ENCODE data around the gene CKAP5. TPM values are rescaled to one million over a fixed set of nuclear protein-coding genes. Genes with fewer than 3 reads are reported as not detected.

Gene CKAP5
- polyA plus RNA-seq, 1 experiment = 114 TPM

DNA sequence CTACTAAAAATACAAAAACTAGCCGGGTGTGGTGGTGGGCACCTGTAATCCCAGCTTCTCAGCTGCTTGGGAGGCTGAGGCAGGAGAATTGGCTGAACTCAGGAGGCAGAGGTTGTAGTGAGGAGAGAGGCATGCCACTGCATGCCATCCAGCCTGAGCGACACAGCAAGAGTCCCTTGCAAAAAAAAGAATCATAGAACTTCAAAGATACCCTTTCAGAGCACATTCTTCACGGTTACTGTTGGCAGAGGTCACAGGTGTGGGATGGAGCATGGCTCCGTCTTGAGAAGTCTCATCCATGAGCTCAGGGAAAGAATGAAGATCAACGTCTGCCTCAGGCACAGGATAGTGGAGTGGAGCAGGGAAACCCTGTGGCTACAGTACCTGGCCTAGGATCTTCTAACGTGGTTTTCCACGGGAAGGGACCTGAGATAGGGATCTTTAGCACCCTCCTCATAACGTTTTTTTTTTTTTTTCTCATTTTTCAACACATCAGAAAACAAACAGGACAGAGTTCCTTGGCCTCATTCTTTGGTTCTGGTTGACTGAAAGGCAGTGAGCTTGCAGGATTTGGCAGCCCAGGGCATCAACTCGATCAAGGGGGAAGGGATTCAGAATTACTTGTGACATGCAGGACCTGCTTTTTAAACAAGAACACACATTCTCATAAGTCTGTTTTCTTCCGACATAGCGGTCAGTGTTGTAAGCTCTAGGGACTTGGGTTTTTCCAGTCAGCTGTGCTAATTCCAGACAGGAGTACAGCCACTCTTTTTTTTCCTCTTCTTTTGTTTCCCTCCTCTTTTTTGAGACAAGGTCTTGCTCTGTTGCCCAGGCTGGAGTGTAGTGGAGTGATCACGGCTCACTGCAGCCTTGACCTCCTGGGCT is 104.2 kb downstream of the CKAP5 start:
- TF ChIP-seq, protein P1, sequence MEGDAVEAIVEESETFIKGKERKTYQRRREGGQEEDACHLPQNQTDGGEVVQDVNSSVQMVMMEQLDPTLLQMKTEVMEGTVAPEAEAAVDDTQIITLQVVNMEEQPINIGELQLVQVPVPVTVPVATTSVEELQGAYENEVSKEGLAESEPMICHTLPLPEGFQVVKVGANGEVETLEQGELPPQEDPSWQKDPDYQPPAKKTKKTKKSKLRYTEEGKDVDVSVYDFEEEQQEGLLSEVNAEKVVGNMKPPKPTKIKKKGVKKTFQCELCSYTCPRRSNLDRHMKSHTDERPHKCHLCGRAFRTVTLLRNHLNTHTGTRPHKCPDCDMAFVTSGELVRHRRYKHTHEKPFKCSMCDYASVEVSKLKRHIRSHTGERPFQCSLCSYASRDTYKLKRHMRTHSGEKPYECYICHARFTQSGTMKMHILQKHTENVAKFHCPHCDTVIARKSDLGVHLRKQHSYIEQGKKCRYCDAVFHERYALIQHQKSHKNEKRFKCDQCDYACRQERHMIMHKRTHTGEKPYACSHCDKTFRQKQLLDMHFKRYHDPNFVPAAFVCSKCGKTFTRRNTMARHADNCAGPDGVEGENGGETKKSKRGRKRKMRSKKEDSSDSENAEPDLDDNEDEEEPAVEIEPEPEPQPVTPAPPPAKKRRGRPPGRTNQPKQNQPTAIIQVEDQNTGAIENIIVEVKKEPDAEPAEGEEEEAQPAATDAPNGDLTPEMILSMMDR (IDR thresholded peaks at IDR 0.05; ENCODE audit: low read depth, low read length) = no peak
- no peaks in the 10 kb centered on the region for H3K27me3 ChIP-seq (ENCODE audit: control insufficient read depth, insufficient read depth, low read length)
- no peak for DNase-seq (ENCODE audit: low read depth, low spot score)
- ChIA-PET CTCF (no interaction called here), POLR2A (interaction anchor here (0.7 kb wide), 1 partner anchor 411 kb away, joined by 3 read pairs; no protein-coding TSS in a partner anchor)
- H3K27ac ChIP-seq (ENCODE audit: low read depth, low read length) = peak overlapping the region; percentile 11
- no peaks in the 10 kb centered on the region for H3K9me3 ChIP-seq (ENCODE audit: control insufficient read depth, insufficient read depth, low read length)
- no peak overlapping the region for H3K4me3 ChIP-seq (ENCODE audit: low read depth, low read length)

DNA sequence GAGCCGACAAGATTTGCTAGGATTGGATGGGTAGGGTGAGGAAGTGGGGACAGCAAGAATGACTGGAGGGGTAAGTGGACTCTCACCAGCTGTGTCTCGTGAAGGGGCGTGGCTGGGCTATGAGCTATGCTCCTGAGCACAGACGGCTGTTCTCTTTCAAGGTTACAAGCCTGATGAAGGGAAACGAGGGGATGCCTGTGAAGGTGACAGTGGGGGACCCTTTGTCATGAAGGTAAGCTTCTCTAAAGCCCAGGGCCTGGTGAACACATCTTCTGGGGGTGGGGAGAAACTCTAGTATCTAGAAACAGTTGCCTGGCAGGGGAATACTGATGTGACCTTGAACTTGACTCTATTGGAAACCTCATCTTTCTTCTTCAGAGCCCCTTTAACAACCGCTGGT is 107.2 kb downstream of the CKAP5 start:
- Histone ChIP-seq H3K9me3 (ENCODE audit: control insufficient read depth, insufficient read depth, low read length) (no peaks in the 10 kb centered on the region), H3K27ac (ENCODE audit: low read depth, low read length) (no peak overlapping the region), H3K27me3 (ENCODE audit: control insufficient read depth, insufficient read depth, low read length) (no peaks in the 10 kb centered on the region), H3K4me3 (ENCODE audit: low read depth, low read length) (no peak overlapping the region)
- ChIA-PET CTCF (no interaction called here), POLR2A (interaction anchor here (0.6 kb wide), 1 partner anchor 8 kb away, joined by 4 read pairs; no protein-coding TSS in a partner anchor)
- TF ChIP-seq, protein P1 (IDR thresholded peaks at IDR 0.05; ENCODE audit: low read depth, low read length) = no peak
- DNase-seq (ENCODE audit: low read depth, low spot score) = no peak

DNA sequence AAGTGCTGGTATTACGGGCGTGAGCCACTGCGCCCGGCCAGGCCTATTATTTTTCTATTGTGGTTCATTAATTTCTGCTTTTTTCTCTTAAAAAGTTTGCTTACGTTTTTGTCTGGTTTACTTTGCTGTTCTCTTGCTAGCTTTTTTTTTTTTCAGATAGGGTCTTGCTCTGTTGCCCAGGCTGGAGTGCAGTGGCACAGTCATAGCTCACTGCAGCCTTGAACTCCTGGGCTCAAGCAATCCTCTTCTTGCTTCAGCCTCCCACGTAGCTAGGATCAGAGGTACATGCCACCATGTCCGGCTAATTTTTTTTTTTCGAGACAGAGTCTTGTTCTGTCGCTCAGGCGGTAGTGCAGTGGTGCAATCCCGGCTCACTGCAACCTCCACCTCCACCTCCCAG is 108.4 kb downstream of the CKAP5 start:
- POLR2A ChIA-PET = no interaction called here
- CTCF ChIA-PET = interaction anchor here (0.7 kb wide), 1 partner anchor 76 kb away, joined by 3 read pairs; no protein-coding TSS in a partner anchor

DNA sequence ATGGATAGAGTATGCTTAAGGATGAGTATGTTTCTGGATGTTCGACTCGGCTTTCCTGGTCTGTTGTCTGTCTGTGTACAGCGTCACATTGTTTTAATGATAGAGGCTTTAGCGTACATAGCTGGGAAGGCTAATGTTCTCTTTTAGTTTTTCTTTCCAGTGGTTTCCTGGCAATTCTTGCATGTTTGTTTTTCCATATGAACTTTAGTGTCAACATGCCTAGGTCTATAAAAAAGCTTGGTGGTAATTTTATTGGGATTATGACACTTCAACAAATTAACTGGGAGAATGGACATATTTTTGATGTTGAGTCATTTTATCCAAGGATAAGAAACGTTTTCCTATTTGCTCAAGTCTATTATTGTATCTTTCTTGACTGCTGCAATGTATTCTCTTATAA is 109.5 kb downstream of the CKAP5 start:
- Histone ChIP-seq H3K9me3 (ENCODE audit: control insufficient read depth, insufficient read depth, low read length) (no peaks in the 10 kb centered on the region), H3K27me3 (ENCODE audit: control insufficient read depth, insufficient read depth, low read length) (no peaks in the 10 kb centered on the region), H3K4me3 (ENCODE audit: low read depth, low read length) (no peak overlapping the region), H3K27ac (ENCODE audit: low read depth, low read length) (no peak overlapping the region)
- TF ChIP-seq, protein P1 (IDR thresholded peaks at IDR 0.05; ENCODE audit: low read depth, low read length) = no peak
- CTCF ChIA-PET = no interaction called here
- DNase-seq (ENCODE audit: low read depth, low spot score) = no peak
- POLR2A ChIA-PET = no interaction called here

More for the DNA sequence above, 108.4 kb downstream of the CKAP5 start:
- TF ChIP-seq, protein P1 (IDR thresholded peaks at IDR 0.05; ENCODE audit: low read depth, low read length) = no peak
- no peak for DNase-seq (ENCODE audit: low read depth, low spot score)
- Histone ChIP-seq H3K9me3 (ENCODE audit: control insufficient read depth, insufficient read depth, low read length) (no peaks in the 10 kb centered on the region), H3K27ac (ENCODE audit: low read depth, low read length) (no peak overlapping the region), H3K4me3 (ENCODE audit: low read depth, low read length) (no peak overlapping the region), H3K27me3 (ENCODE audit: control insufficient read depth, insufficient read depth, low read length) (no peaks in the 10 kb centered on the region)

DNA sequence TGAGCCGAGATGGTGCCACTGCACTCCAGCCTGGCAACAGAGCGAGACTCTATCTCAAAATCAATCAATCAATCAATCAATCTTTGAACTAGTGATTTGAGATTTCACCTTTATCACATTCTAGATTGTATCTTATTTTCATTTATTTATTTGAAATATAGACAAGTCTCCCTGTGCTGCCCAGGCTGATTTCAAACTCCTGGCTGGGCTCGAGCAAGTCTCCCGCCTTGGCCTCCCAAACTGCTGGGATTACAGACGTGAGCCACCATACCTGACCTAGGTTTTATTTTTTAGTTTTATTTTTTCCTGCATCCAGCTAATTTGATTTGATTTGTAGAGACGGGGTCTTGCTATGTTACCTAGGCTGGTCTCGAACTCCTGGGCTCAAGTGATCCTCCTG is 109.9 kb downstream of the CKAP5 start:
- ChIA-PET CTCF (no interaction called here), POLR2A (no interaction called here)
- Histone ChIP-seq H3K9me3 (ENCODE audit: control insufficient read depth, insufficient read depth, low read length) (no peaks in the 10 kb centered on the region), H3K4me3 (ENCODE audit: low read depth, low read length) (no peak overlapping the region), H3K27ac (ENCODE audit: low read depth, low read length) (no peak overlapping the region), H3K27me3 (ENCODE audit: control insufficient read depth, insufficient read depth, low read length) (no peaks in the 10 kb centered on the region)
- TF ChIP-seq, protein P1 (IDR thresholded peaks at IDR 0.05; ENCODE audit: low read depth, low read length) = no peak
- no peak for DNase-seq (ENCODE audit: low read depth, low spot score)

All from AG04450 (cell line).